D721Med (cell line): ENCODE data around the gene ANKLE2.
"Not testable (repeated sequence)": the region's sequence is repeated elsewhere in the genome, so short reads cannot be mapped to it uniquely, and the experiment has no call there.

Source experiments
- DNase-seq: peaks from one replicate; pipeline ENCODE4 v3.0.0; 2011; ENCODE audit warnings: low spot score; ENCODE audit not compliant: insufficient read length
- FAIRE-seq: peaks from 2 replicates; lab custom pipeline; 2011; peaks lifted over from hg19 to GRCh38; lab: Jason Lieb, UNC
- TF ChIP-seq, protein P1 (sequence below): IDR thresholded peaks from 2 replicates; pipeline ENCODE4 v1.5.1; 2012; ENCODE audit warnings: mild to moderate bottlenecking, control low read depth; ENCODE audit not compliant: insufficient read depth; ENCODE audit errors: missing control alignments

ANKLE2 gene

DNA sequence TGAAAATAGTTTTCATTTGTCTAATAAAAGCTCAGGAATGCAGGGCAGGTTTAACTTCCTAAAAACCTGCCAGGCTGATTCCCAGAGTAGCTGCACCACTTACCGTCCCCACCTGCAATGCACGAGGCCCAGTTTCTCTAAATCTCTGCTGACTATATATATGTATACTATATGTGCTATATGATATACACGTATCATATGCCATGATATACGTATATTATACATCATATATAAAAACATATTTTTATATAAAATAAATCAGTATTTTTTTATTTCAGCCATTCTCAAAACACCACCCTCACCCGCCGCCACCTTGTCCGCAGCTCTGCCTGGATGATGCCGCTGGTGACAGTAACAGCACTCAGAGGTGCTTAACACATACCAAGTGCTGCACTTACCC lies 2.3 kb downstream of the ANKLE2 start:
- TF ChIP-seq, protein P1, sequence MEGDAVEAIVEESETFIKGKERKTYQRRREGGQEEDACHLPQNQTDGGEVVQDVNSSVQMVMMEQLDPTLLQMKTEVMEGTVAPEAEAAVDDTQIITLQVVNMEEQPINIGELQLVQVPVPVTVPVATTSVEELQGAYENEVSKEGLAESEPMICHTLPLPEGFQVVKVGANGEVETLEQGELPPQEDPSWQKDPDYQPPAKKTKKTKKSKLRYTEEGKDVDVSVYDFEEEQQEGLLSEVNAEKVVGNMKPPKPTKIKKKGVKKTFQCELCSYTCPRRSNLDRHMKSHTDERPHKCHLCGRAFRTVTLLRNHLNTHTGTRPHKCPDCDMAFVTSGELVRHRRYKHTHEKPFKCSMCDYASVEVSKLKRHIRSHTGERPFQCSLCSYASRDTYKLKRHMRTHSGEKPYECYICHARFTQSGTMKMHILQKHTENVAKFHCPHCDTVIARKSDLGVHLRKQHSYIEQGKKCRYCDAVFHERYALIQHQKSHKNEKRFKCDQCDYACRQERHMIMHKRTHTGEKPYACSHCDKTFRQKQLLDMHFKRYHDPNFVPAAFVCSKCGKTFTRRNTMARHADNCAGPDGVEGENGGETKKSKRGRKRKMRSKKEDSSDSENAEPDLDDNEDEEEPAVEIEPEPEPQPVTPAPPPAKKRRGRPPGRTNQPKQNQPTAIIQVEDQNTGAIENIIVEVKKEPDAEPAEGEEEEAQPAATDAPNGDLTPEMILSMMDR = no peak
- FAIRE-seq = no peak

DNA sequence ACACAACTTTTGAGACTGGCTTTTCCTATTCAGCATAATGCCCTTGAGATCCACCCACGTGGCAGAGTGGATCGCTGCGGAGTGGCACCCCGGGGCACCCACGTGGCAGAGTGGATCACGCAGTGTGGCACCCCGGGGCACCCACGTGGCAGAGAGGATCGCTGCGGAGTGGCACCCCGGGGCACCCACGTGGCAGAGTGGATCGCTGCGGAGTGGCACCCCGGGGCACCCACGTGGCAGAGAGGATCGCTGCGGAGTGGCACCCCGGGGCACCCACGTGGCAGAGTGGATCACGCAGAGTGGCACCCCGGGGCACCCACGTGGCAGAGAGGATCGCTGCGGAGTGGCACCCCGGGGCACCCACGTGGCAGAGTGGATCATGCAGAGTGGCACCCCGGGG lies 2.8 kb downstream of the ANKLE2 start:
- not testable (repeated sequence) for FAIRE-seq, DNase-seq

More for the DNA sequence above, 2.3 kb downstream of the ANKLE2 start:
- DNase-seq = no peak

- DNase-seq (no peak), FAIRE-seq (no peak)
- TF ChIP-seq, protein P1 = no peak
Observed at GRCh38 chr12:132754160-132754932, 7.3 kb downstream of the ANKLE2 start.

- not testable (repeated sequence) for FAIRE-seq, DNase-seq
Observed at GRCh38 chr12:132753670-132754069, 8.0 kb downstream of the ANKLE2 start.

DNA sequence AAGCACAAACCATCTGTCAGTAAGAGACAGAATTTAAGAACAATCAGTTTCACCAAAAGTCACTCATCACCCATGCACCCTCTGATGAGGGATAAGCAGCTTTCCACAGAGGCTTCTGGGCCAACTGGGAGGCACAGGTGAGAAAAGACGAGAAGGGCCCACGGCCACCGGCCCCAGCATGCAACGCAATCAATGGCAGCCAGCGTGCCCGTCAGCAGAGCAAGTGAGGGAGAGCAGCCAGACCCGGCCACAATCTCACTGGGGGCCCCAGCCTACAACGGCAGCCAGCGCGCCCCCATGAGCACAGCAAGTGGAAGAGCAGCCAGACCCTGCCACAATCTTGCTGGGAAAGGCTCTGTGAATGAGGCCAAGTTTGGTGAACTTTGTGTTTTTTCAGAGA lies 13.3 kb downstream of the ANKLE2 start:
- no peak for DNase-seq
- TF ChIP-seq, protein P1 = no peak
- FAIRE-seq = no peak

DNA sequence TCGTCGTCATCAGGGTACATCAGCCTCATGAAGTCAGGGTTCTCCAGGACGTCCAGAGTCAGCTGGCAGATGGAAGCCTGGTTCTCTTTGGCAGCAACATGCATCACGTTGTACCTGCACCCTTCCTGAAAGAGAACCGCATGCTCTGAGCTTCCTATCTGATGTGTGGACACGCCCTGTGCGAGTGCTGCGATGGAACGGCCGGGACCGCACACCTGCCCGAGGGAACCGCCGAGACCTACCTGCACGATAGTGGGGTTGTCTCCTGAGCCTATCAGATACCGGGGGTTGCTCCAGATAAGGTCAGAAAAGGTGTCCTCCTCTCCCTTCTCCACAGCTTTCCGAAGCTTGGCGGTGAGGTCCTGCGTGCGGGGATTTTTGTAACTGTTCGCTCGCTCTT lies 13.7 kb downstream of the ANKLE2 start:
- no peak for DNase-seq
- FAIRE-seq = no peak
- TF ChIP-seq, protein P1 = no peak

- DNase-seq (no peak), FAIRE-seq (no peak)
- TF ChIP-seq, protein P1 = no peak
Observed at GRCh38 chr12:132747395-132747794, 14.2 kb downstream of the ANKLE2 start.

DNA sequence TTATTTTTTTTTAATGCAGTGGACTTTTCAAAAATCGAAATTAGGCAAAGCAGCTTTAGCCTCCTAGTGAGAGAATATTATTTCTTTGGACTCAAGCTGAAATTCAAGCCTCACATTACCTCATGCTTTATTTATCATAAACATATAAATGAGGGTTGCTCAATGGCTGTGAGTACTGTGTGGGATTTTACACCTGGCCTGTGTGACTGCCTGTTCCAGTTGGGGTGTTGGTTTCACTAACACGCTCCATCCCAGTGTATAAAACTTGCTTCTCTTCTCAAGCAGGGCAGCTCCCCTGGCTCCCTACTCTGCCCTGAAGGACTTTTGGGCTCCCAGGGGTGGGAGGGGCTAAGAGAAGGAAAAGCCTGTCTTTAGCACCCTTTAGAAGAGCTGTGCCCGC lies 15.0 kb downstream of the ANKLE2 start:
- no peak for DNase-seq
- TF ChIP-seq, protein P1 = no peak
- FAIRE-seq = no peak
